Measurements from ENCODE around the gene ISG20L2. TPM values are rescaled to one million over a fixed set of nuclear protein-coding genes. Genes with fewer than 3 reads are reported as not detected.
A peak's percentile ranks its signal among the peaks of the same experiment; 100 is the strongest.

ISG20L2 gene
- total RNA-seq, 2 donors from 2014 or later, result 13.6 to 18.0 TPM

GRCh38 chr1:156676114-156676819, 52.3 kb downstream of the ISG20L2 start:
- H3K27me3 ChIP-seq, result no peaks in the 10 kb centered on the region

GRCh38 chr1:156675210-156676113, 53.1 kb downstream of the ISG20L2 start:
- Histone ChIP-seq H3K36me3 (peaks cover 39% of the 10 kb centered on the region), H3K27ac (peak overlapping the region; percentile 90 to 96), H3K9me3 (no peaks in the 10 kb centered on the region), H3K4me3 (peak overlapping the region; percentile 71 to 72), H3K4me1 (peaks cover 0 to 63% of the 10 kb centered on the region in 2 donors), H3K27me3 (no peaks in the 10 kb centered on the region)
- no peak for TF ChIP-seq CTCF (IDR thresholded peaks at IDR 0.05)
- no peak for DNase-seq (ENCODE audit: low spot score)

More at GRCh38 chr1:156676114-156676819, 52.3 kb downstream of the ISG20L2 start:
- Histone ChIP-seq H3K36me3 (peaks cover 31% of the 10 kb centered on the region), H3K9me3 (no peaks in the 10 kb centered on the region), H3K27ac (peak overlapping the region; percentile 90 to 96), H3K4me3 (peak overlapping the region; percentile 71 to 72), H3K4me1 (peaks cover 0 to 55% of the 10 kb centered on the region in 2 donors)
- no peak for DNase-seq (ENCODE audit: low spot score)
- no peak for TF ChIP-seq CTCF (IDR thresholded peaks at IDR 0.05)

GRCh38 chr1:156673387-156674121, 55.0 kb downstream of the ISG20L2 start:
- no peak for TF ChIP-seq CTCF (IDR thresholded peaks at IDR 0.05)
- peaks cover 41% of the 10 kb centered on the region for H3K36me3 ChIP-seq
- H3K27me3 ChIP-seq, result no peaks in the 10 kb centered on the region
- H3K27ac ChIP-seq, result peak overlapping the region; percentile 90 to 96
- H3K9me3 ChIP-seq, result no peaks in the 10 kb centered on the region
- DNase-seq (ENCODE audit: low spot score), result no peak
- peaks cover 0 to 82% of the 10 kb centered on the region in 2 donors for H3K4me1 ChIP-seq
- H3K4me3 ChIP-seq, result peak overlapping the region; percentile 14 to 71

Other genes starting within 250 kb of the ISG20L2 start
- 100 to 1,000 TPM in 1 of 2 donors, 10 to 100 TPM in 1; 80.1 to 104 TPM for gene MEF2D, start 228.0 kb downstream of the ISG20L2 start, total RNA-seq
- gene IQGAP3, start 156.2 kb downstream of the ISG20L2 start, total RNA-seq, result 1 to 10 TPM in 1 of 2 donors, not detected in 1; 1.0 TPM
- not detected for gene TTC24, start 149.0 kb downstream of the ISG20L2 start, total RNA-seq
- 10 to 100 TPM; 85.3 to 96.3 TPM for gene NAXE, start 137.0 kb downstream of the ISG20L2 start, total RNA-seq
- gene GPATCH4, start 127.3 kb downstream of the ISG20L2 start, total RNA-seq, result 10 to 100 TPM; 12.7 to 14.3 TPM
- gene HAPLN2, start 109.4 kb downstream of the ISG20L2 start, total RNA-seq, result 1 to 10 TPM; 1.2 to 1.8 TPM
- not detected for gene BCAN, start 86.6 kb downstream of the ISG20L2 start, total RNA-seq
- 100 to 1,000 TPM; 134 to 173 TPM for gene NES, start 51.4 kb downstream of the ISG20L2 start, total RNA-seq
- gene CRABP2, start 23.2 kb downstream of the ISG20L2 start, total RNA-seq, result 1 to 10 TPM in 1 of 2 donors, under 1 TPM in 1; 0.67 to 2.5 TPM
- gene METTL25B, start 297 bp downstream of the ISG20L2 start, total RNA-seq, result 10 to 100 TPM in 1 of 2 donors, 1 to 10 TPM in 1; 7.4 to 15.6 TPM
- 10 to 100 TPM; 45.8 to 50.5 TPM for gene MRPL24, start 12.3 kb upstream of the ISG20L2 start, total RNA-seq
- 100 to 1,000 TPM; 110 to 137 TPM for gene HDGF, start 22.9 kb upstream of the ISG20L2 start, total RNA-seq
- gene PRCC, start 38.8 kb upstream of the ISG20L2 start, total RNA-seq, result 10 to 100 TPM; 29.8 to 34.3 TPM
- under 1 TPM; 0.30 to 0.98 TPM for gene SH2D2A, start 88.1 kb upstream of the ISG20L2 start, total RNA-seq
- not detected for gene INSRR, start 130.4 kb upstream of the ISG20L2 start, total RNA-seq
- gene NTRK1, start 132.1 kb upstream of the ISG20L2 start, total RNA-seq, result 1 to 10 TPM in 1 of 2 donors, under 1 TPM in 1; 0.43 to 1.7 TPM
- gene PEAR1, start 165.0 kb upstream of the ISG20L2 start, total RNA-seq, result 10 to 100 TPM in 1 of 2 donors, 1 to 10 TPM in 1; 7.9 to 12.5 TPM
- not detected for gene LRRC71, start 191.9 kb upstream of the ISG20L2 start, total RNA-seq

Data from right atrium auricular region (tissue), 2 donors.